ENCODE results near the gene NGF.
A peak's percentile ranks its signal among the peaks of the same experiment; 100 is the strongest.
"Not testable (repeated sequence)": the region's sequence is repeated elsewhere in the genome, so short reads cannot be mapped to it uniquely, and the experiment has no call there.

The NGF gene

DNA sequence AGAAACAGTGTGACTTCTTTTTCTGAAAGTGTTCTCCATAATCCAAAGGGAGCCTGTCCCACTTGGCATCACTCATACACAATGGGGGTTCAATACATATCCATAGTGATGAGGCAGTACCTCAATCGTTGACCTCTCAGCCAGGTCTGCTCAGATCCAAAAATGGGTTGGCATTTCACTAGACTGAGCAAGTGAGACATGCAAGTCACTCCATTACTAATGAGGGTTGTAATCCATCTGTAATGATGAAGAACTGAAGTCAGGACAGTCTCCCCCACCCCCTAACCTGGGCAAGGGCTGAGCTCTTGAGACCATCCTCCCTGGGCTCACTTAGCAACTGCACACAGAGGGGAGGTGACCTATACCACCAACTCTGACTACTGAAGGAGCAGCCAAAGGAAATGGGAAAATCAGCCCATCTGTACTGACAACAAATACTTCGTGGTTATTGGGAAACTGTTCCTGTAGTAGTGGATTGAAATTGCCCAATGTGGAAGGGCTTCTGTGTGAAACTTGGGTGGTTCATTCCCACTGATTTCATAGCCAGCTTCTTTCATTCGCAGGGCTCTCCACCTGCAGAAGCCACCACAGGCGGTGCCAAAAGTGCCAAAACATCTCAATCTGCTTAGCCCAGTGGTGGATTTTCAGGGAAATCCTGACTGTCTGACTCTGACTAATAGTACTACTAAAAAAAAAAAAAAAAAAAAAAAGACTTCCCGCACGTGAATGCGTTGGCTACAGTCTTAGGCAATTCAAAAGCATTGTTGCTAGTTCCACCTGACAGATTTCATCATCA, 5.0 kb downstream of the NGF start:
- DNase-seq, result peak; percentile 59

DNA sequence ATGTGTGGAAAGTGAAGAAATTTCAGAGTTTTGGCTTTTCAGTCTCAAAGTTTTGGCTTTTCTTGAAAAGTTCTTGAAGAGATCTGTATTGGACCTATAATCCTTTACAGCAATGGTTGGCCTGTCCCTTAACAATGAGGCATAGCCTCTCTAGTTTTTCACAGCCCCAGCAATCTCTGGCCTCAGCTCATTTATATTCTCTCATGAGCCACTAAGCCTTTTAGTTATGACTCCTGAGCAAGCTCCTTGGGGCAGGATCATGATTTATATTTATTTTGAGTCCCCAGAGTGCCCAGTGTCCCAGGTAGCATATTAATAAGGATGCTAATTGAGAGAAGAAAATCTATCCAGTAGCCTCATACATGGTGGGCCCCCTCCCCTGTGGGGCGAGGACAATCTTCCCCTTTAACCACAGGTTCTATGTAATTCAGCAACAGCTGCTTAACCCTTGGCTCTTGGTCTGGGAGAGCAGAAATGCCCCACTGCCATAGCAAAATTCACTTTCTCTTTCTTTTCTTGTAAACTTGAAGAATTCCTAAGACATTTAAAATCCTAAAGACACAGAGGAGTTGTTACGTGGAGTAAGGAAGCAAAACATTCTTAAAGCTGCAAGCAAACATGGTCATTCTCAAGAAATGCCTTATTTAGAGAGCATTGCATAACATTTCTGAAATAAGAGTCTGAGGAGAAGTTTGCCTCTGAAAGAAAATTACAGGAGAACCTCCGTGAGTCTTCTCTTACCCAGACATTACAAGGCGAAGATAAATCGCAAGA, 6.3 kb downstream of the NGF start:
- peak; percentile 5 for DNase-seq

DNA sequence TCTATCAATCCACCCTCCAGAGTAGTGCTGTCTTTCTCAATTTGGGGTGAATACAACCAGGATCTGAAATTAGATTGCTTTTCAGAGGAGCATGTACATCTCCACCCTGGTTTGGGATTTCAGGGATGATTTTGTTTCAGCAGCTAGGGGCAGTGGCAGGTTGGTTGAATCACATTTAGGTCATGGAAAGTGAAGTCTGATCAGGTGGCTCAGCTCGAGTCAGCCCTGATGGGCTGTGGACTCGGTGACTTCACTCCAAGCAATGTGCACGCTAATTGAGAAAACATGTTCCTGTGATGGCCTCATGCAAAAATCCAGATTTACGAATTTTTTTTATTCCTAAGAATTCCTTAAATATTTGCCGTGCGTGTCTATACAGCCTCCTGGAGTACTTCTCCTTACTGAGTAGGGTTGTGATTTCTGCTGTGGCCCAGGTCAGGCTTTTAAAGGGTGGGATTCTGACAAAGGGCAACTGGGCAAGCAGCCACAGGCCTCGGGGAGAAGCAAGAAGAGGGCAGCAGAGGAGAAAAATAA, 7.5 kb downstream of the NGF start:
- DNase-seq, result no peak

DNA sequence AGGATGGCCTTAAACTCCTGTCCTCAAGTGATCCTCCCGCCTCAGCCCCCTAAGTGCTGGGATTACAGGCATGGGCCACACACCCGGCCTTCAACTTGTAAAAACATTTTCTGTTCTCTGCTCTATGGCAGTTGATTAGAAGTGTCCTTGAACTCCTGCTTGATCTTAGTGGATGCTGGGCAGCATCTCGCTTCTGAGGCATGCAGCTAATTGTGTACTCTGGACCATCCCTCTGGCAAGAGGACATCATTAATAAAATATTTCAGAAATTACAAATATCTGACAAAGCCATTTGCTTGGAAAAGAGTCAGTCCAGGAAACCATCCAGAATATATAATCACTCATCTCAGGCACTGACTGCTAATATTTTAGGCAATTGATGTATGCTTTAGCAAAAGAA, 8.1 kb downstream of the NGF start:
- no peak for DNase-seq

DNA sequence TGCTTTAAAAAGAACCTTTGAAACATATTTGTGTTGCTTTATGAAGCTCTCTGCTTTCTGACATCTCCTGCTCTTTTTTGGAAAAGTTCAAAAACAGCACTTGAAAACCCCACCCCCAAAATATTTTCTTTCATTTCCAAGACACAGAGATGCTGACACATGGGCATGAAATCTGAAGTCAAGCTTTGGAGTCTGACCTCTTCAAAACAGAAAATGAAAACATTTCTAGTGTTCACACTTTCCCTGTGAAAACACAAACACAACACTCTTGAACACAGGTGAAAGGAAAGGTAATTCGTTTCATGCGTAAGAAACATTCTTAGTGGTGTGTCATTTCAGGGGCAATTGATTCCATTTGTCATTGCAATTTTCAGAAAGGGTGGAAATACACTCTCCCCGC, 10.8 kb downstream of the NGF start:
- no peak for DNase-seq

DNA sequence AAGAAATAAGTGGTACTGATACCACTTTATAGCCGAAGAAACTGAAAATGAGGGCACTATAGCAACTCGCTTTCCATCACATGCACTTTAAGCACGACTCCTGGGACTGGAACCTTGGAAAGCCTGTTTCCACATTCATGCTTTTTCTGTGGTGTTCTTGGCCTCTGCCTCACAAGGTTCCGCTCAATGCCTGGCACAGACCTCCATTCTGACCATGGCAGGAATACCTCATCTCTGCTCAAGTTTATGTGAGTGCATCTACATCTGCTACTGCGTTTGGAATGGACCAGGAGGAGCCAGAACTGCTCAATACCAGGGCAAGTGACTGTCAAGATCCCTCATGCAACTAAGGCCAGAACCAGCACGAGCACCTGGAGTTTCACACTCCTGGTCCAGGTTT, 11.6 kb downstream of the NGF start:
- no peak for DNase-seq

DNA sequence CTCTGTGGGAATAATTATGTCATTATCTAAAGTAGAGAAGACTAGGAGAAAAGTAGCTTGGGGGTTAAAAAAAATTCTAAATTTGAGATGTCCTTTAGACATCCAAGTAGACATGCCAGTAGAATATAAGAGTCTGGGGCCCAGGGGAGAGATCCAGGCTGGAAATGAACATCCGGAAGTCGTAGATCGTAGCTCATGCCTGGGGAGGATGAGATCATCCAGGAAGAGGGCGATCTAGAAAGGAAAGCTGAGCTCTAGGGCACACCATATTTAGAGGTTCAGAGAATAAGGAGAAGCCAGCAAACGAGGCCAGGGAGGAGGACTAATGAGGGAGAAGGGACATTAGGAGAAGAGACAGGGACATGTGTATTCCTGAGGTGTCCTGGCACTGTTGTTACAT, 12.2 kb downstream of the NGF start:
- DNase-seq, result no peak

DNA sequence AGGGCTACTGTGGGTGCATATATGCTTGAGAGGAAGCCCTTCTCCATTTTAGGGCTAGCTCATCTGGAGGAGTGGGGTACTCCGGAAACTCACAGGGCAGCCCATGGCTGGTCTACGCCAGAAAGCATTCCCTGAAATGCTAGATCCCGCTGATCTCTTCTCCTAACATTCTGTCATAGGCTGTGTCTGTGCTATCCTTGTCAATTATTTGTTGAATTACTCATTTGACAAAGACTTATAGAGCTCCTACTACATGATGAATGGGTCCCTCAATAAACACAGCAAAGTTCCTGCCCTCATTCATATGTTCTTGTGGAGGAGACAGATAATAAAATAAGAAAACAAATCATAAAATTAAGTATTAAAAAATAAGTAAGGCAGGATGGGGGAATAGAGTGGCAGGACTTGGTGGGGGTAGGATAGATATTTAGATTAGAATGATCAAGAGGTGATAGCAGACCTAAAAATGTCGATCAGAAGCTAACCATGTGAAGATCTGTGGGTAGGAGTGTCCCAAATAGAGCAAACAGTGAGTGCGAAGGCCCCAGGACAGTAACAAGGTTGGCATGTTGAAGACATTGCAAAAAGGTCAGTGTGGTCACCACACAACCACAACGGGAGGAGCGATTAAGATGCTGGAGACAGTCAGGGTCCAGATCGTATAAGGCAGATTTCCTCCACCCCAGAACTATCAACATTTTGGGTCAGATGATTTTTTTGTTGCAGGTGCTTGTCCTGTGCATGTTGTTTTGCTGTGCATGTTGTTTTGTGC, 13.2 kb downstream of the NGF start:
- DNase-seq, result no peak

DNA sequence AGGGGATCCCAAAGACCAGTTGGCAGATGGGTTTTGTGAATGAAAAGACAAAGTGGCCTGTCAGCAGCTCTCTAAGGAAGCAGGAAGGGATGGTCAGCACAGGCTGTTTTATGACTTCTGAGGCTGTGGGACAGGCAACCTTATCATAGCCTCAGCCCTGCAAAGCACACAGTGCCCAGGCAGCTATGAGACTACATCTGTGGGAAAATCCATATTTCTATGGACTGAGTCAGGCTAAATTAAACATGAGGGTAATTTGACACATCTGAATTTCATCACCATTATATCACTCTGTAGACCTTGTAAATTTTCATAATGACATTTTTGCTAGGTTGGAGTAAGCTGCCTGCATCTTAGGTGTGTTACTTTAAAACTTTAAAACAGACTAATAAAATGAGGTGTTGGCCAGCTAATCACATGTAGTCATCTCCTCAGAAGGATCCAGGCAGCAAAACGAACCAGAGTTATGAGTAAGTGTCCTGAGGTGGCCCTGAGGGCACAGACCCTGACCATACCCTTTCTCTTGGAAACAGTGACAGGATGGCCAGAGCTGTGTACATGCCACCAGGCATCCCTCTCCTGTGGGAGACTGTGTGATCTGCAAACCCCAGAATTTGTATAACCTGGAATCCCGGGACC, 14.6 kb downstream of the NGF start:
- DNase-seq, result no peak

DNA sequence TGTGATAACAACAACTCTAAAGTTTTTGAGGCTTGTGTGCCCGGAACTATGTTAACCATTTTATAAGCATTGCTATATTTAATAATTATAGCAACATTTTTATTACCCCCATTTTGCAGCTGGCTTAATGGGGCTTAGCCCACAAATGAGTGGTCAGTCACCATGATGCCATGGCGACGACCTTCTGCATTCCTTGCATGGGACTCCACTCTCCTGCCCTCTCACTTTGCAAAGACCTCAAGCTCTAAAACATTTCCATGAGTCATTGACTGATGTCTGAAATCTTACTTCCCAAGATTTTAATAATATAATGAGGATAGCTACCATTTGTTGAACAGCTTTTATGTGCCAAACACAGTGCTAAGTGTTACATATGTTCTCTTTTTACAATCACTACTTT, 15.4 kb downstream of the NGF start:
- DNase-seq, result no peak

DNA sequence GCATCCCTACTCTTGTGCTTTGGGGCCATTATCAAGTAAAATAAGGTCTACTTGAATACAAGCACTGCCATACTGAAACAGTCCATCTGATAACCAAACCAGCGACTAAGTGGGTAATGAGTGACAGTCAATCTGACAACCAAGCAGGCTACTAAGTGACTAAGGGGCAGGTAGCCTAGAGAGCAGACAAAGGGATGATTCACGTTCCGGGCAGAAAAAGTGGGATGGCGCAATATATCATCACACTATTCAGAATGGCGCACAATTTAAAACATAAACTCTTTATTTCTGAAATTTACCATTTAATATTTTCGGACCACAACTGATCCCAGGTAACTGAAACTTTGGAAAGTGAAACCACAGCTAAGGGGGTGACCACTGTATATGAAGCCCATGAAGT, 17.7 kb downstream of the NGF start:
- no peak for DNase-seq

DNA sequence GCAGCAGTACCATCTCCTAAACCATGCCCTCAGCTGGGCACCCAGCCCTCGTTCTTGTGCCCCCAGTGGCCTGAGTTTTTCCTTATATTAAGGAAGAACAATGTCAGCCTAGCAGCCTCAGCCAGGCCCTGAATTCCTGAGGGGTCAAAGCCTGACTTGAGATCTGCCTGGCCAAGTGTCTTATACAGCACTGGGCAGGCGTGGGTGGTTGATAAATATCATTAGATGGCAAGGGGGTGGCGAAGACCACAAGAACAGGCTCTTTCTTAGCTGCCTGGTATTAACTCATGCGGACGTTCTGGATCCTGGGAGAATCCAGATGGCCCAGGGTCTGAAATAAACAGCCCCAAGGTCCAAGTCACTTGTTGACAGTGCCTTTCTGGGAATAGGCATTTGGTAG, 18.3 kb downstream of the NGF start:
- no peak for DNase-seq

DNA sequence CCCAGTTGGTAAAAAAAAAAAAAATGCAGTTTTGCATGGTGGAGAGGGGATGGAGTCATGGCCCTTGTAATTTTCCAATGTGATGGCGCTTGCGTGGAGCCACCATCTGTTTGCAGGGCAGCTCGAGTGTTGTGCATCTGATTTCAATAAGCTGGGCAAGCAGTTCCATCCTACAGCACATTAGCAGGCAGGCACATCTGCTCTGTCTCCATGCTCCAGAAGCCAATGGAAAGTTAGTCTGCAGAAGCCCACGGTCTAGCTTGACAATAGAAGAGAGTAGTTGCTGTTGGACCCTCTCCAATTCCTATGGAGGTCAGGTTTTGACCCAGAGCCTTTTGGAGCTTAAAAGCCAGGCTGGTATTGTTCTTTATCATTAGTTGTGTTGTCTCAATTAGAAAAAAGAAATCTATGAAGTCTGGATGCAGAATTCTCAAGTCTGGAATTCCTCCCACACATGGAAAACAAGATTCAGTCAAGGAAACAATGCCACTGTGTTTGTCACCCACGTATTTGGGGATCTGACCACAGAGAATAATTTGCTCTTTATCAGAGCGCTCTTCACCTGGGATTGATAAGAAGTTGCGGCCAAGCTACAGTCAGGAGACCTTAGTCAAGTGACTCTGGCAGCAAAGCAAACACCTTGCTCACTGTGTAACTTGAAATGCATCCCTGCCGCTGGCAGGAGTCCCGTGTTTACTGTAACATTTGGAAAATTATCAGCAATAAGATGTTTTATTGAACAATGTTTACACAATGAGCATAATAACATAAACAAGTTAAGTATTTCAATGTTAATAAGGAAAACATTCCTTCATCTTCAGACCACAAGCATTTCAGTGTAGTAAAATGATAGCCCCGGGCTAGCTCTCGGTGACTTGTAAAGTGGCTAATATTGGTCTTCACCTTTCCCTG, 20.7 kb downstream of the NGF start:
- DNase-seq, result no peak

DNA sequence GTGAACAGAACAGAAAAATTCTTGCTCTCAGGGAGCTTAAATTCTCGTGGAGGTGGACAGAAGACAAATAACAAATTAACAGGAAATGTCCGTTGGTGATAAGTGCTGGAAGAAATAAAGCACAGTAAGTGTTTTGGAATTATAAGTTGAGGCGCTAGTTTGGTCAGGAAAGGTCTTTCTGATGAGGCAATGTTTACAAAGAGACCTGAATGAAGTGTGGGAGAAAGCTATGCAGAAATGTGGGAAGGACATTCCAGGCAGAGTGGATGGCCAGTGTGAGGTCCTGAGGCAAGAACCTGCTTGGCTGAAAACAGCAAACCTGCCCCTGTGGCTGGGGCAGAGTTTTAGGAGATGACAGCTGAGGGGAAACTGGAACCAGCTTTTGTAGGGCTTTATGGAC, 23.3 kb downstream of the NGF start:
- DNase-seq, result no peak

DNA sequence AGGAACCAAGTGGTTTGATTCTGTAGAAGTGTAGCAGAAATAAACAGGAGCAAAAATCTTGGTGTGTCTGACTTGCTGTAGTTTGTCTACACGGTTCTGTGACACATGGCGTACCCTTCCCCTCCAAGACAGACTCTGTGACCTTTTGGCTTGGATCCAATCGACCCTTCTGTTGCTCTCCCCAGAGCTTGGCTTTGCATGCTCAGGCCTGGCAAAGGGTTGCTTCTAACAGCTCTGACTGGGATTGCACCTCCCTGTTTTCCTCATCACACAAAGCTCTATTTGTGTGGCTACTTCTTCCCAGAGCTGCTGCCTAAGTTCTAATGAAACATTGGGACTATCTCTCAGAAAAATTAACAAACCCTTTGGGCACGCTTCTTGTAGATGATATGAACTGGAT, 24.0 kb downstream of the NGF start:
- DNase-seq, result no peak

DNA sequence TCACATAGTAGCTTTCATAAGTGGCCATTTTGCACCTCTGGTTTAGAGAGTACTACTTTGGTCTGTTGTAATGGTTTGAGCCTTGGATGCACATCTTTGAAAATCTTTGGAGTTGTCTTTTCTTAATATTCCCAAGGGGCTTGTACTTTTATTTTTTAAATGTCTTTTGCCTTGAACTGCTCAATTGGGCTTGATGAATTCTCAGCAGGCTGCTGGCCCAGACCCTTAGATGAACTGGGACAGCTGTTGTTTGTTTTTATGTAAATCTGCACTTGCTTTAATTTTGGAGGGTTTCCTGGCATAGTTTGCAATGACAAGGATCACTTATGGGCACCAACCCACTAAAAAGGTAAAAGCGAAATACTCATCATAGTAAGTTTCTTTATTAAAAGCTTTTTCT, 24.9 kb downstream of the NGF start:
- DNase-seq, result no peak

DNA sequence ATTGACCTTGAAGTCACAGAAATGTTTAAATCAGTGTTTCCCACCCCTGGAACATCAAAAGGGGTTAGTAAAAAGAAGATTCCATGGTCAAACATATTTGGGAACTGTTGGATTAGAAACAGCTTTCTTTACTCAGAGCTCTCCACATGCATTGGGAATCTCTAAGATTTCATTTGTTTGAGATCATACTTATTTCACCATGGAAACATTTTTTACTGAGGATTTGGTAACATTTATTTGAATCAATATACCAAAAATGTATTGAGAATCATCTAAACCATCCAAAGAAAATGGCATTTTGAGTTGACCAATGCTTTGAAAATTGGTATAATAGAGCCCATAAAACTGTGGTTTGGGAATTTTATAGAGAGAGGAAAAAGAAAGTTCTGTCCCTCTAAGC, 25.3 kb downstream of the NGF start:
- DNase-seq, result no peak

DNA sequence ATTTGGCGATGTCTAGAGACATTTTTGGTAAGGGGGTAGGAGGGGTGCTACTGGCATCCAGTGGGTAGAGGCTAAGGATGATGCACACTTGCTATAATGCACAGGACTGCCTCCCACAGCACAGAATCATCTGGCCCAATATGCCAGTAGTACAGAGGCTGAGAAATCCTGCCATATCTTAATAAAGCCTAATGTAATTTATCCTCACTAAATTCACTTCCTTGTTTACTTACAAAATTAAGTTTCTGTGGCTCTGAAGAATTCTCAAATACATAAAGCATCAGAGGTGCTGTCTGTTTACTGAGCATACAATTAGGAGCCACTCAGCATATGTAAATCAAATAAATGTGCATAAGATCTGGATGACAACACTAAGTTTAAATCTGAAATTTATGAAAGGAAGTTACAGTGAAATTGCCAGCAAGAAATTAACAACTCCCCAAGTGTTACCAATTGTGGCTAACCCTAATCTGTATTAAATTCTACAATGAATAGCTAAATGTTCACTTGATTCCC, 26.5 kb downstream of the NGF start:
- no peak for DNase-seq

DNA sequence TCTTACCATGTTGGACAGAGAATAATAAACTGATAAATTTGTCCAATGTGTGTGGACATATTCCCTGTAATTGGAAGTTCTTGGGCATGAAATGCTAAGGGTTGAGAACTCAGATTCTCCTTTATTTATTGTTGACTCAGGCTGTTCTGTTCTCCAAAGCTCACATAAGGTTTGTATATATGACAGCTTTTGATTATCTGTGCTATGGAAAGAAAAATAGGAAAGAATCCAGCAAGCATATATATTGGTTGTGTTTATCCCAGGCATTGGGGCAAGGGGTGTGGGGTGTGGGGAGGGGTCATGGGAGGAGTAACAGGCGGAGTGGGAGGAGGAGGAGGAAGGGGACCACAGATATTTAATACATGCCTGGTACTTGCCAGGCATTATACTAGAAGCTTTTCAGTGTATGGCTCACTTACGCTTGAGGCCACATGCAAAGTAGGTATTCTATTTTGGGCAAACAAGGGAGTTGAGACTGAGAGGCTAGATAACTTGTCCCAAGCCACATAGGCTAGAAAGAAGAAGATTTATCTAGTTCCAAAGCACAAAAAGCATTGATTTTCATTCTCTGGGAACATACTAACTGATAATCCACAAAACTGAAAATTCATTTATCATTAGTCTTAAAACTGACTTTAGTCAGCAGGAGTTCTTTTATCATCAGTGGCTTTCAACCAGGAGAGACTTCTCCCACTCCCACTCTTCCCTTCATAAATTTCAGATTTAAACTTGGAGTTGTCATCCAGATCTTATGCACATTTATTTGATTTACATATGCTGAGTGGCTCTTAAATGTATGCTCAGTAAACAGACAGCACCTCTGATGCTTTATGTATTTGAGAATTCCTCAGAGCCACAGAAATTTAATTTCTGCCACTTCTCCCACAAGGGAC, 27.2 kb downstream of the NGF start:
- DNase-seq, result no peak

DNA sequence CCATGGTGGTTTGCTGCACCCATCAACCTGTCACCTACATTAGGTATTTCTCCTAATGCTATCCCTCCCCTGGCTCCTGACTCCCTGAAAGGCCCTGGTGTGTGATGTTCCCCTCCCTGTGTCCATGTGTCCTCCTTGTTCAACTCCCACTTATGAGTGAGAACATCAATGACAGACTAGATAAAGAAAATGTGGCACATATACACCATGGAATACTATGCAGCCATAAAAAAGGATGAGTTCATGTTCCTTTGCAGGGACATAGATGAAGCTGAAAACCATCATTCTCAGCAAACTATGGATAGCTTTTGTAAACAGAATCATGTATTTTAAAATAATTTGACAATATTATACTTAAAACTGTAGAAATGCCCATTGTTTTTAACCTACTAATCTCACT, 28.5 kb downstream of the NGF start:
- not testable (repeated sequence) for DNase-seq

DNA sequence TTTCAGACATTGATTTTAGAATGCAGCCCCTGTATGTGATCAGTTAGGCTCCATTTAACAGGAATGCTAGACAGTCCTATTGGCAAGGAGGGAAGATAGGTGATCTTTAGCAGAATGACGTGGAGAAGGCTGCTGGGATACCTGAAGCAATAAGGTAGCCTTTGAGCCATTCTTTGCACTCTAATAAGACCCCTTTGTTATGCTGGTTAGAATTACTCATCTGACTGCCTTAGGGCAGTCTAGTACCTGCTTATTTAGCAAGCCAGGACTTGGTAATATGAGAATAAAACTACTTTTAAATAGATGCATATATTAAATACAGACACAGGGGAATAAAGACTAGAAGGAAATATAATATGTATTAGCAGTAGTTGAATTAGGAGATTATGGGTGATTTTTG, 29.1 kb downstream of the NGF start:
- no peak for DNase-seq
